HL-60 (cell line): ENCODE measurements around the gene TSNAXIP1.

Experiments used
- CTCF ChIP-seq: IDR thresholded peaks from one replicate; pipeline ENCODE4 v1.5.1; 2011; ENCODE audit warnings: low read length, control low read depth, inconsistent platforms; ENCODE audit not compliant: insufficient read depth
- POLR2AphosphoS5 ChIP-seq: IDR thresholded peaks from 2 replicates; pipeline ENCODE4 v1.6.1; 2012; ENCODE audit warnings: low read depth

- no peak for TF ChIP-seq CTCF
- TF ChIP-seq POLR2AphosphoS5 = no peak
These were observed 6.3 kb upstream of the TSNAXIP1 start for GRCh38 chr16:67800338-67800926.
